HL-60 (cell line): ENCODE measurements around the gene ENPP6.

Experiments used
- DNase-seq, 2 experiments: peaks; one replicate each; pipeline ENCODE4 v3.0.0-alpha.2; 2010 to 2020; ENCODE audit warnings: low read depth in 1 of 2, low spot score in 1 of 2
- H3K27ac ChIP-seq: fragments of 250-450 bp; sonication (Bioruptor Pico); replicated peaks from 2 replicates; pipeline ENCODE4 v1.5.1; 2020; ENCODE audit warnings: mild to moderate bottlenecking, moderate library complexity
- H3K27me3 ChIP-seq: fragments of 250-450 bp; sonication (Bioruptor Pico); 2 replicates; pipeline ENCODE4 v1.5.1; 2021; ENCODE audit warnings: mild to moderate bottlenecking, moderate library complexity; ENCODE audit not compliant: insufficient read depth, poor library complexity, severe bottlenecking
- H3K4me3 ChIP-seq: replicated peaks from 2 replicates; pipeline ENCODE4 v1.5.1; 2011; ENCODE audit warnings: mild to moderate bottlenecking, control low read depth, low read length; ENCODE audit not compliant: insufficient read depth
- CTCF ChIP-seq: IDR thresholded peaks from one replicate; pipeline ENCODE4 v1.5.1; 2011; ENCODE audit warnings: low read length, control low read depth, inconsistent platforms; ENCODE audit not compliant: insufficient read depth
- GABPA ChIP-seq: IDR thresholded peaks from 2 replicates; pipeline ENCODE4 v1.6.1; 2012; ENCODE audit warnings: low read depth
- POLR2AphosphoS5 ChIP-seq: IDR thresholded peaks from 2 replicates; pipeline ENCODE4 v1.6.1; 2012; ENCODE audit warnings: low read depth
- SPI1 ChIP-seq: IDR thresholded peaks from 2 replicates; pipeline ENCODE4 v1.6.1; 2012; ENCODE audit warnings: low read depth, mild to moderate bottlenecking, borderline replicate concordance
- TF ChIP-seq, protein P1 (sequence below): IDR thresholded peaks from 2 replicates; pipeline ENCODE4 v1.6.1; 2012; ENCODE audit warnings: low read depth; ENCODE audit not compliant: insufficient replicate concordance

ENPP6 gene

GRCh38 chr4:184232975-184233374 lies 15.3 kb upstream of the ENPP6 start:
- H3K4me3 ChIP-seq = no peak overlapping the region
- DNase-seq = no peak
- H3K27me3 ChIP-seq = no peaks in the 10 kb centered on the region
- no peak overlapping the region for H3K27ac ChIP-seq
- TF ChIP-seq POLR2AphosphoS5 (no peak), SPI1 (no peak)

DNA sequence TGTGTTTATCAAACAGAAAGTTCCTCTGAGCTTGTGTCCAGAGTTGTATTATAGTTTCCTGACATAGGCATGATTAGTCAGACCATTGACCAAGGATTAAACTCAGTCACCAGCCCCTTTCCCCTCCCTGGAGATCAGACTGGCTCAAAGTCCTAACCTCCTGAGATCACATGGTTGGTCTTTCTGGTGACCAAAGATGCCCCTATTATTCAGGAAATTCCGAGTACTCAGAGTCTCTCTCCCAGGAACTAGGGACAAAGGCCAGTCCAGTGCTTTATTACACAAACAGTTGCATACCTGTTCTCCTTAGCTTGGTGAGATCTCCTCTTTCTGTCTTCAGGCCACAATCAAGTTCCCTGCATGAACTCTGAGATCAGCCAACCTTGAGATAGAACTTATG lies 14.5 kb upstream of the ENPP6 start:
- no peak overlapping the region for H3K4me3 ChIP-seq
- TF ChIP-seq POLR2AphosphoS5 (no peak), CTCF (no peak), GABPA (no peak), SPI1 (no peak)
- TF ChIP-seq, protein P1, sequence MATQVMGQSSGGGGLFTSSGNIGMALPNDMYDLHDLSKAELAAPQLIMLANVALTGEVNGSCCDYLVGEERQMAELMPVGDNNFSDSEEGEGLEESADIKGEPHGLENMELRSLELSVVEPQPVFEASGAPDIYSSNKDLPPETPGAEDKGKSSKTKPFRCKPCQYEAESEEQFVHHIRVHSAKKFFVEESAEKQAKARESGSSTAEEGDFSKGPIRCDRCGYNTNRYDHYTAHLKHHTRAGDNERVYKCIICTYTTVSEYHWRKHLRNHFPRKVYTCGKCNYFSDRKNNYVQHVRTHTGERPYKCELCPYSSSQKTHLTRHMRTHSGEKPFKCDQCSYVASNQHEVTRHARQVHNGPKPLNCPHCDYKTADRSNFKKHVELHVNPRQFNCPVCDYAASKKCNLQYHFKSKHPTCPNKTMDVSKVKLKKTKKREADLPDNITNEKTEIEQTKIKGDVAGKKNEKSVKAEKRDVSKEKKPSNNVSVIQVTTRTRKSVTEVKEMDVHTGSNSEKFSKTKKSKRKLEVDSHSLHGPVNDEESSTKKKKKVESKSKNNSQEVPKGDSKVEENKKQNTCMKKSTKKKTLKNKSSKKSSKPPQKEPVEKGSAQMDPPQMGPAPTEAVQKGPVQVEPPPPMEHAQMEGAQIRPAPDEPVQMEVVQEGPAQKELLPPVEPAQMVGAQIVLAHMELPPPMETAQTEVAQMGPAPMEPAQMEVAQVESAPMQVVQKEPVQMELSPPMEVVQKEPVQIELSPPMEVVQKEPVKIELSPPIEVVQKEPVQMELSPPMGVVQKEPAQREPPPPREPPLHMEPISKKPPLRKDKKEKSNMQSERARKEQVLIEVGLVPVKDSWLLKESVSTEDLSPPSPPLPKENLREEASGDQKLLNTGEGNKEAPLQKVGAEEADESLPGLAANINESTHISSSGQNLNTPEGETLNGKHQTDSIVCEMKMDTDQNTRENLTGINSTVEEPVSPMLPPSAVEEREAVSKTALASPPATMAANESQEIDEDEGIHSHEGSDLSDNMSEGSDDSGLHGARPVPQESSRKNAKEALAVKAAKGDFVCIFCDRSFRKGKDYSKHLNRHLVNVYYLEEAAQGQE = no peak

DNA sequence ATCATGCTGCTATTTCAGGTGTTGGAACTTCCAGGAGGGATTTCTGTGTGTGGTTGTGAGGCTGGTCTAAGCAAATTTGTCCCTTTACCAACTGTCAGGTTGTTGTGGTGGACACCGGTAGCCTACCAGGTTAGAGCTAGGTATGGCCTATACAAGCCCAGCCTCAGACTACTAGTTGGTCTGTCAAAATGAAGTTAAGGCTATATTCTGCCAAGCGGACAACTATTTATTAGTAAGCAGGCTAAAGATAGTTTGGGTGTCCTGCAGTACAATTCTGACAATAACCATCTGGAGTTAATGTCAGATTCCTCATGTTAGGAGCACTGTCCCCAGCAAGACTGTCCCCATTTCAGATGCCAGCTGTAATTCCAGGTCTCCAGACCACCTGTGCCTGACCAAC lies 13.9 kb upstream of the ENPP6 start:
- TF ChIP-seq, protein P1 = no peak
- TF ChIP-seq CTCF (no peak), GABPA (no peak), SPI1 (no peak), POLR2AphosphoS5 (no peak)
- Histone ChIP-seq H3K4me3 (no peak overlapping the region), H3K27me3 (no peaks in the 10 kb centered on the region), H3K27ac (no peak overlapping the region)
- DNase-seq = no peak

More for the DNA sequence above, 14.5 kb upstream of the ENPP6 start:
- DNase-seq = no peak
- no peaks in the 10 kb centered on the region for H3K27me3 ChIP-seq
- no peak overlapping the region for H3K27ac ChIP-seq

GRCh38 chr4:184228056-184228705 lies 10.5 kb upstream of the ENPP6 start:
- H3K4me3 ChIP-seq = no peak overlapping the region
- DNase-seq = no peak
- no peak for TF ChIP-seq POLR2AphosphoS5
- TF ChIP-seq, protein P1 = no peak
- H3K27me3 ChIP-seq = no peaks in the 10 kb centered on the region
- no peak overlapping the region for H3K27ac ChIP-seq
